Stimulated activated CD8-positive, alpha-beta memory T cell treated with anti-CD3 and anti-CD28 coated beads, Interleukin-12 subunit alpha, Interleukin-12 subunit beta, amount 100 ng/mL, for 24 hours (primary cell): ENCODE measurements around the gene PLCB2.

Experiments
- DNase-seq: peaks from one replicate; pipeline ENCODE4 v3.0.0-alpha.2; 2020; ENCODE audit errors: extremely low read depth

Gene PLCB2

DNA sequence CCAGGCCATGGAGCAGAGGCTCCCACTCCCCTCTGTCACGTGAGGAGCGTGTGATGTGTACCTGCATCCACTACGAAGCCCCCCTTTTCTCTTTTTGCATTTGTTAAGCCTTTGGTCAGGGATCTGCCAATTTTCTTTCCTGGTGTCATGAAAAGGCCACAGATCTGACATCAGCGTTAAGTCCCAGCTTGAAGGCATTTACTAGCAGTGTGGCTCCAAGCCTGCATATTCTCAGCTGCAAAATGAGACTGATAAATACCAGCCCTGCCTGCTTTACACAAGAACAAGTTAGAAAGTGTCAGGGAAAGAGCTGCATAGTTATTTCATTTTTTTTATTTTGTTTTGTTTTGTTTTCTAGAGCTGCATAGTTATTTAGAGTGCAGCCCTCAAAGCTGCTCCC lies 22.6 kb downstream of the PLCB2 start:
- DNase-seq: no peak

DNA sequence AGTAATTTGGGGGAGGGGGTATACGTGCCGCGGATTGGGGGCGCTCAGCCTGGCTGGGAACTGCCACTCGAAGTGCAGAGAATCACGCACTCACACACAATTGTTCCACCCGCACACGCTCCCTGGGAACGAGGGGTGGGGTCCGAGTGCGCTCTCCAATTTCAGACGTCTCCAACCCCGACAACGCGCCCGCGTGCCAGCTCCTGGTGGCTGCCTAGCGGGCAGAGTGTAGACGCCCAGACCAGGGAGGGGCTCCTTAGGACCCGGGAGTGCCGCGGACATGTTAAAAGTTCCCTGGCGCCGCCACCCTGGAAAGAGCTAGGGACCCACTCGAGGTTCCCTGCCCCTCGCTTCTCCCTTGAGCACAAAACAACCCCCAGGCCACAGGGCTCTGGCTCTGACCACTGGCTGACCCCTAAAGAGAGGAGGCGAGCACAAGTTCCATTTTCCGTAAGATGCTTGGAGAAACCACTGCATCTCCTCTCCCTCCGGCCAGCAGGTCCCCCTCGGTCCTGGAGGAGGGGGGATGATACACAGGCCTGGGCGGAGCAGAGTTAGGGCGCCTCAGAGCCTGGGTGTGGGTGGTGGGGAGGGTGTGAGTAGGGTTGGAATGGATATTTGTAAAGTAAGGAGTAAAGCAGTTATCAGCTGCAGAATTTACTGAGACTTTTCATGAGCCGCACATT lies 24.0 kb downstream of the PLCB2 start:
- no peak for DNase-seq

DNA sequence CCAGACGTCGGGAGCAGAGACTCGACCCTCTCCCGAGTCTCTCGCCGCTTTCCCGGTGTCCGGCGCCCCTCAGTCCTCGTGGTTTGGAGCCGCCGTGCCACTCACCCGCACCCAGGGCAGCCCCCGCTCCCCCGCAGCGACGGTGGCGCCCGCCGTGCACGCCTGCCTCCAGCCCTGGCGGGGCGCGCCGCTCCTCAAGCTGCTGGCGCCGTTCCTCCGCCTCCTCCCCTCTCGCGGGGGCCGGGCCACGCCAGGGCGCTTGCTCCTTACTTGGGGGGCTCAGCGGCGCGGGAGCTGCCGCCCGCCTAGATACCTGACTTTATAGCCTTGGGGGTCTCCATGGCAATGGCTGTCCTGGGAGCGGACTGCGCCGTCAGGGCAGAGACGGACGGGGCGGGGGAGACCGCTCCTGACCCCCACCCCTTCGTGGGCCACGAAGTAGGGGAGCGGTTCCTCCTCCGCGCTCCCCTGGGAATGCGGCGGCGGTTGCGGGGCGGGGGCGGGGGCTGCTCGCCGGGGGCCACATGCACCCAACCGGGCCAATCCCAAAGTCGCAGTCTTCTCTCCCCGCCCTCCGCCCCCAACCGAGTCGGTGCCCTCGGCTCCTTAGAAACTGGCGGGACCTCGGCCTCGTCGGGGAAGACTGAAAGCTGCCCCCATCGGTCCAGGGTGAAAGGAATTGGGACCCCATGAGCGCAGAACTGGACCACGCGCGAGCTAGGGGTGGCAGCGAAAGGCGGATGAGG lies 24.7 kb downstream of the PLCB2 start, which contains the start of gene ANKRD63:
ANKRD63 (minus strand) TSS at position 196 of the 746 bp plus-strand sequence. CDS start 478 bp downstream, outside the sequence.
- no peak for DNase-seq

DNA sequence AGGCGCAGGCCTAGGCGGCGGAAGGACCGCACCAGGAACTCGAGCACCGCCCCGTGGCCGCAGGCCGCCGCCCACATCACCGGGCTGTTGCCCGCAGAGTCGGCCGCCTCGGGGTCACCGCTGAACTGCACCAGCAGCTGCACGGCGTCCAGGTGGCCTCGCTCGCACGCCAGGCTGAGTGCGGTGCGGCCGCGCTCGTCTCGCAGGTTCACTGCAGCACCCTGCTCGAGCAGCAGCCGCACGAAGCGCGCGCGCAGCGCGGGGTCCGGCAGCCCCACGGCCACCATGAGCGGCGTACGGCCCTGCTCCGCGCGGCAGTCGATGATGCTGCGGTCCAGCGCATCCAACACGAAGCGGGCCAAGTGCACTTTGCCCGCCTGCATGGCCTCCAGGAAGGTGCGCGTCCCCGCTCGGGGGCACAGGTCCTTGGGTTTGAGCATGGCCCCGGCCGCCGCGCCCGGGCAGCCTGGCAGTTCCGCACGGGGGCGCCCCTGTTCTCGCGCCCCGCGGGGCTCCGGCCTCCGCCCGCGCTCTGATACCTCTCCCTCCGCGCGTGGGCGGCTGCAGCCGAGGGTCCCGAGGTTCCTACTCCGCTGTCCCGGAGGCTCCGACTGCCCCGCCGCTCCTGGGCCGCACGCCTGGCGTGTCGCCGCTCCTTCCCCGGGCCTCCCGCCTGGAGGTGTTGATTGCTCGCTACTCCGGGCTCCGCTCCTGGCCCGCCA lies 25.4 kb downstream of the PLCB2 start:
- no peak for DNase-seq

DNA sequence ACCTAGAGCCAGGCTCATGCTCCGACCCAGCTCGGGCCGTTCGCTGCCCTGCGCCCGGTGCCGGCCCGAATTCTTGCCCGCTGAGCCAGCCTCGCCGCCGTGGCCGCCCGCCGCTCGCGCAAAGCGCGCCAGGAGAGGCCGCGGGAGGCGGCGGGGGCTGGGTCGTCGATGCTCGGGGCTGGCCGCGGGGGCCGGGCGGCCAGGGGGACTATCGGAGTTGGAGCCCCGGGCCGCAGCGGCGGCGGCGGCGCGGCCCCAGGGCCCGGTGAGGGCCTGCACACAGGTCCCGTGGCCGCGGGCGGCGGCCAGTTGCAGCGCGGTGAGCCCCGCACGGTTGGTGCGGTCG lies 26.0 kb downstream of the PLCB2 start:
- no peak for DNase-seq

DNA sequence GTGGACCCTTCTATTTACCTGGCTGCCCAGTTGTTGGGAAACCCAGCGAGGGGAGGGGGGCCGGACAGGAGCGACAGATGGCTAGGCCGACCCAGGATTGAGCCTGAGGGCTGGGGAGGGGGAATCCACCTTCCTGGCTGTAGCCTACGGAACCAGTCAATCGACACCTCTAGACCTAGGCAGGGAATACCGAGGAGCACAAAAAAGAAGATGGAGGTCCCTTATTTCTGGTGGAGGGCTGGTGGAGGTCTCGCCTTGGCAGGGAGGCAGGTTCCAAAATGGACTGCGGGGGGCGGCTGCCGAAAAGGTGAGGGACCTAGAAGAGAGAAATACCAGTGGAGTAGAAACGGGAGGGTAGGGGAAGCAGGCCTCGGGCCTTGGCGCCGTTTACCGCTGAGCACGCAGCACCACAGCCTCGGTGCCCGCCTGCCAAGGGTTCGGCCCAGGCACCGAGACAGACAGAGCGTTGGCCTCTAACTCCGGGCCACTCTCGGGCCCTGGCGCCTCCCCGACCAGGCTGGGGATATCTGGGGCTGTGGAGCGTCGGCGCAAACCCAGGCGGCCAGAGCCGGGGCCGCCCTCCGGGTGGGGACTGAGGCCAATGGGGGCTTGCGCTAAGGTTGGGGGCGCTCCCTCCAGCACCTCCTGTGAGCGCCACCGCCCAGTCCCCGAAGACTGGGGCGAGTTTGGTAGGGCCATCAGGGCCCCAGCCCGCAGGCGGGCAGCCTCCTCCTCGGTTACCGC lies 26.5 kb downstream of the PLCB2 start:
- no peak for DNase-seq

DNA sequence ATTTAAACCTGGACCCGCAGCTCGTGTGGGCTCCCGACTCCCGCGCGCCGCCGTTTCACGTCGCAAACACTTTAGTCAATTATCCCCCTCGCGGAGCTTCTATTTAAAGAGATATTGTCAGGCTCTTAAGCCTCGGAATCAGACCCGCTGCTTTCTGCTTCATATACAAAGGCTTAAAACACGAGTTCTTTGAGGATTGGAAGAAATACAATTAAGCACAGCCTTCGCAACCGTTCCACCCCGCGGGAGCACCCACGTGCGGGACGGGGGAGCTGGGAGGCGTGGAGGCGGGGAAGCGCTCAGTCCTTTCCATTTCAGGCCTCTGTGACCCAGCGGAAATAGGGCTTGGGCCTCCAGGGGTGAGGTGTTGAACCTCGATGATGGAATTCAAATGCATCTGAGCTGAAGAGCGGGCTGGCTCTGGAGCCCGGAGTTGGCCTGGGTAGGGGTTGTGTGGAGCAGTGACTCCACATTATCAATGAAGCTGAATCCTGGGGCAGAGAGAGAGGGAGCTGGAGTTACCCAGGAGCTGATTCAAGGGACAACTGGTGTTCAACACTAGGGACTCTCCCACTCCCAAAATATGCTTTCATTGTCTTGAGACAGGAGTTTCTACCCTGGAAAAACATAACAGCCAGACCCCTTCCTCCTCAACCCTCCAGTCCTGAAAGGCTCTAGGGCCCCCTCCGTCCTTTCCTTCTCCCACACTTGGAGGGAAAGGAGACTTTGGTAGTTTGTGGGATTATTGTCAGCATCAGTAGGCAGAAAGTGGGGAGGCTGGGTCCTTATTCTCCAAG lies 27.3 kb downstream of the PLCB2 start:
- DNase-seq: no peak

DNA sequence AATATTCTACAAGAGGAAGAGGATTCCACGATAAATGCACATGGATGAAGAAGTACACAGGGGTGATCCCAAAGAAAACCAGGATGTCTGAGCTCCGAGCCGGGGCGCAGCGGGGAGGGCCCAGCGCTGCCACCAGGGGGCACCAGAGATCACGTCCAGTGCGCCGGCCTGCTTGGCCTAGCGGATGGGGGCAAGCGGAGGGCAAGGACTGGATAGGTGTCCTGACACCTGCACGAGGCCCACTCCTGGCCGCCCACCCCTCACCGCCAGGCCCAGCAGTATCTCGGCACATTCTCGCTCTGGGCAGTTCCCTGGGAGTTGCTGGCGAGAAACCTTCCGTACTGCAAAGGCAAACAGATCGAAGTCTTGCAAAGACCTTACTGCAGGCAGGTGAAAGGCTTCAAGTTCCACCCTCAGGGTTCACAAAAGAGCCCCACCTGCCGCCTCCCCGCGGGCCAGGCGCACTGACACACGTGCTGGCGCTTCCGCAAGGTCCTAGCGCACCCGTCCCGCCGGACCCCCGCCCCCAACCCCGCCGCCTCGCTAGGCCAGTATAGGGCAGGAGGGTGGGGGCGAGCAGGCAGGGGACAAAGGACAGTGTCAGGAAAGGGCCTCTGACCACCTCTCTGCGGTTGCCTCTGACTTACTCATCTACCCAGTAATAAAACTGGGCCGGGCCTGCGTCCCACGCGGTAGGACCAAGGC lies 28.1 kb downstream of the PLCB2 start:
- DNase-seq: no peak

DNA sequence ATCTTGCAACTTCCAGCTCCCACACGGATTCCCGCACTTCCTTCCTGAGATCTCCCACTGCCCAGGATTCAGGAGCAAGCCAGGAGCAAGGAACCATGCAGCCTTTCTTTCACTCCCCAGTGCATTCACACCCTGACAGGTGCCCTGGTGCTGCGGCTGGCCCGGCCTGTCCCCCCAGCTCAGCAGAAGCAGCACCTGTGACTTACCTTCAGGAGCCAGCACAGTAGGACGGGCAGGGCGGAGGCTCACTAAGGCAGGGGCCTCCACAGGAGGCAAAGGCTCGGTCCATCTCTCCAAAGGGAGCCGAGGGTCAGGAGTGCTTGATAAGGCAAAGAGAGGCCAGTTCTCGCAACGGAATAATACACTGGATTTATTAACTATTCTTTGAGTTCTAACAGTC lies 29.7 kb downstream of the PLCB2 start:
- DNase-seq: no peak

DNA sequence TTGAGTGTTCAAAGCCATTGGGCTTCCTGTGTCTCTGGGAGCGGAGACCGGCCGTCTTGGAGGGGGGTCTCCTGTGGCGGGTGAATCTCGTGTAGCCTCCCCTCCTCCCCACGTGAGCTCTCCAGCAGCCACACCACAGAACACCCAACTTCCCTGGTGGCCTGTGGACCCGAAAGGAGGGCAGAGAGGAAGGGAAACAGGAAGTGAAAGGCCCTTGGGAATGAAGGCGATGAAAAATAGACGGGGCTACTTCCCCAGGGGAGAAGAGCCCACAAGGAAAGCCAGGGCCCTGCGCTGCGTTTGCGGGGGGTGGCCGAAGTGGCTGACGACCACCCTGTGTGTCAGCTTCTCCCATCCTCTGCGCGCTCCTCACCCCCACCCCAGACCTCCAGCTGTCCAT lies 30.3 kb downstream of the PLCB2 start:
- no peak for DNase-seq

DNA sequence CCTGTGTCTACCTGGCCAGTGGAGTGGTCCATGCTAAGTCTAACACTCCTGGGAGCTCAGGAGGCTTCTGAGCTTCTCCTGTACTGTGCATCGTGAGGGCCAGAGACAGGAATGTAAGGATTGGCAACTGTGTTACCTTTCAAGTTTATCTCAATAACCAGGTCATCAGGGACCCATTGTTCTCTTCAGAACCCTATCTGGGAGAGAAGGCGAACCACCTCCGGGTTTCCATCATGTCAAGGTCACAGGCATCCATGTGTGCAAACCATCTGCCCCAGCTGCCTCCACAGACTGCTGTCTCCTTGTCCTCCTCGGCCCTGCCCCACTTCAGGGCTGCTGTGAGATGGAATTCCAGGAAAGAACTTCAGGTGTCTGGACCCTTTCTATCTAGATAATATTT lies 30.8 kb downstream of the PLCB2 start:
- no peak for DNase-seq

DNA sequence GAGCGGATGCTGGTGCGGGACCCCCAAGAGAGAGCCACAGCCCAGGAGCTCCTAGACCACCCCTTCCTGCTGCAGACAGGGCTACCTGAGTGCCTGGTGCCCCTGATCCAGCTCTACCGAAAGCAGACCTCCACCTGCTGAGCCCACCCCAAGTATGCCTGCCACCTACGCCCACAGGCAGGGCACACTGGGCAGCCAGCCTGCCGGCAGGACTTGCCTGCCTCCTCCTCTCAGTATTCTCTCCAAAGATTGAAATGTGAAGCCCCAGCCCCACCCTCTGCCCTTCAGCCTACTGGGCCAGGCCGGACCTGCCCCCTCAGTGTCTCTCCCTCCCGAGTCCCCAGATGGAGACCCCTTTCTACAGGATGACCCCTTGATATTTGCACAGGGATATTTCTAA lies 31.8 kb downstream of the PLCB2 start:
- DNase-seq: no peak

DNA sequence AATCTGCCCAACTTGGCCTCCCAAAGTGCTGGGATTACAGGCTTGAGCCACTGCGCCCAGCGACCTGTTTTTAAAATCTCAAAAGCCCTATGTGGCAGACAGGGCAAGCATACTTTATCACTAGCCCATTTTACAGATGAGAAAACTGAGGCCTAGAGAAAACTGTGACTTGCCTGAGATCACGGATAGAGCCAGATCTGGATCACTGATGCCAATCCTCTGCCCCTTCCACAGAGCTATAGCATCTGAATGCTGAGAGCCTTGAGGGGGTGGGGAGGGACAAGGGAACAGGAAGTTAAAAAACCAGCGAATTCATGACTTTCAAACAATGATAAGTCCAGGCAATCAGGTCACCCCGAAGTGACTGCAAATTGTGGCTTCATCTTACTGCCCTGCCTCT lies 32.2 kb downstream of the PLCB2 start:
- DNase-seq: no peak

DNA sequence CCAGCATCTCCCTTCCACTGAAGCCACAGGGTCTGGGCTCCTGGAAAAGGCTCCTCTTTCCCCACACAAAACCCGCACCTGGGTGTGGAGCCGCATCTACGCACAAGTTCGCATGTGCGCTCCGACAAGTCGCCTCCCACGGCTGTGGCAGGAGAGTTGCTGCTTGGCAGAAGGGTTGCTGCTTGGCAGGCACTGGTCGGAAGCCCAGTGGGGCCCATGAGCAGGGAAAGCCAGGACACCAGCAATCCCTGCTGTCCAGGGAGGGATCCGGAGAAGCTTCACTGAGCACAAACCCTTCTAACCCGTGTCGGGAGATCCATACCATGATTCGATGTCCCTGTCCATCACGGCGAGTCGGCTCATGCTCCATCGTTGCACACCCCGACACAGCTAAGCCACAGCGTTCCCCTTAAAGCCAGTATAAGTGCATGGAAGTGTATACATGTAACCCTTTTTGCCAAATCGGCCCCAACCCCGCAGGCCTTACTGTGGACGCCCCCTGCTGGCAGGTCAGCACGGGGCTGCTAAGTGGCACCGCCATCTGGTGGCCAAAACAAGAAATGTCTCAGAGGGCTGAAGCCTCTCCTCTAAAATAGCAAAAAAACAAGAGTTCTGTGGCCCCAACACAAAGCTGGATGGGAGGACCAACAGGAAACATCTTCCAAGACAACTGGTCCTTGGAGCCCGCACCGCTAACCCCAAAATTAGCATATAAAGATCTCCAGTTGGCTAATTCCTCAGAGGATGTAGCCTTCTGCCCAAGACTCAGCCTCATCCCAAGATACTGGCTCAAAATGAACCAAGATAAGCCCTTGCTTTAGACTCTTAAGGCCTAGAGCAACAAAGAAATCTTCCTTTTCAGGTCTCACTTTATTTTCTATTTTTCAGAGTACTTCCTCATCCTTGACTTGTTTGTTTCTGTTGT lies 33.1 kb downstream of the PLCB2 start:
- peak; percentile 59 for DNase-seq

DNA sequence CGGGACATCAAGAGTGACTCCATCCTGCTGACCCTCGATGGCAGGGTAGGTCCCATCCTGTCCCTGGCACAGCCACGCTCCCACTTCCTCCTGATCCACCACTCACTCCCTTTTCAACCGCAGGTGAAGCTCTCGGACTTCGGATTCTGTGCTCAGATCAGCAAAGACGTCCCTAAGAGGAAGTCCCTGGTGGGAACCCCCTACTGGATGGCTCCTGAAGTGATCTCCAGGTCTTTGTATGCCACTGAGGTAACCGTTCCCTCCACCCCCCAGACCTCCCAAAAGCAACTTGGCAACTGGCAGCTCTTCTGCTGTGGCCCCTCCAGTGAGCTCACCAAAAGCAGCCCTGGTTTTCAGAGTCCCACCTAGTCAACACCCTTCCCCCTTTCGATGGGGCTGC lies 34.3 kb downstream of the PLCB2 start:
- no peak for DNase-seq

DNA sequence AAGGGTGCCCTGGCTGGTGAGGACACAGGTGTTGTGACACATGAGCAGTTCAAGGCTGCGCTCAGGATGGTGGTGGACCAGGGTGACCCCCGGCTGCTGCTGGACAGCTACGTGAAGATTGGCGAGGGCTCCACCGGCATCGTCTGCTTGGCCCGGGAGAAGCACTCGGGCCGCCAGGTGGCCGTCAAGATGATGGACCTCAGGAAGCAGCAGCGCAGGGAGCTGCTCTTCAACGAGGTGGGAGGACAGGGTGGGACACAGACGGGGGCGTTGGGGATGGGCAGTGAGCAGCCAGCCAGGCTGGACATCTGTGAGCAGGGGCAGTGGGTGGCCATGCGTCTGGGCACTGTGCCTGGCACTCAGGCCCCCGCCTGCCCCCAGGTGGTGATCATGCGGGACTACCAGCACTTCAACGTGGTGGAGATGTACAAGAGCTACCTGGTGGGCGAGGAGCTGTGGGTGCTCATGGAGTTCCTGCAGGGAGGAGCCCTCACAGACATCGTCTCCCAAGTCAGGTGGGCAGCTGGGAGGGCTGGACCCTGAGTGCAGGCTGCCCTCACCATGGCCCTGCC lies 35.2 kb downstream of the PLCB2 start:
- no peak for DNase-seq

DNA sequence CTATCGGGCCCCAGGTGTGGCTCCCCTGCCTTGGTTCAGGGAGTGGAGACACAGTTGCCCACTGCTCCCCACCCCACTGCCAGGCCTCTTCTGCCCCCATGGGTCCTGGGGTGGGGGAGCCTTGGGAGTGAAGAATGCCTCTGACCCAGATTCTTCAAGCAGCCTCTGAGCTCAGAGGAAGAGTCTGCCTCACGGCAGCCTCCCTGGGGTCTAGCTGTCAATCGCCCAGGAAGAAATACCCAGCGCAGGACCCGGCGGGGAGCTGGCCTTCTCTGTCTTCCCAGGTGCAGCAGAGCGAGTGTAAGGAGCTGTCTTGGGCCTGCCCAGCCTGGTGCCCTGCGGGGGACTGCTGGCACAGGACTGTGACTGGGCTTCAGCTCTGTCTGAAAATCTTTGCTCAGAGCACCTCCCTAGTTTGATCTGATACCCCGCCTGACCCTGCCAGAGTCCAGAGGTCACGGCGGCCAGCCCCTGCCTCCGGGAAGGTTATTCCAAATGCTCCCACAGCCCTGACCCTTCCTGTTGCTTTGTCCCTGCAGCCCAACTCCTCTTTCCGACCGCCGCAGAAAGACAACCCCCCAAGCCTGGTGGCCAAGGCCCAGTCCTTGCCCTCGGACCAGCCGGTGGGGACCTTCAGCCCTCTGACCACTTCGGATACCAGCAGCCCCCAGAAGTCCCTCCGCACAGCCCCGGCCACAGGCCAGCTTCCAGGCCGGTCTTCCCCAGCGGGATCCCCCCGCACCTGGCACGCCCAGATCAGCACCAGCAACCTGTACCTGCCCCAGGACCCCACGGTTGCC lies 35.9 kb downstream of the PLCB2 start:
- DNase-seq: no peak

DNA sequence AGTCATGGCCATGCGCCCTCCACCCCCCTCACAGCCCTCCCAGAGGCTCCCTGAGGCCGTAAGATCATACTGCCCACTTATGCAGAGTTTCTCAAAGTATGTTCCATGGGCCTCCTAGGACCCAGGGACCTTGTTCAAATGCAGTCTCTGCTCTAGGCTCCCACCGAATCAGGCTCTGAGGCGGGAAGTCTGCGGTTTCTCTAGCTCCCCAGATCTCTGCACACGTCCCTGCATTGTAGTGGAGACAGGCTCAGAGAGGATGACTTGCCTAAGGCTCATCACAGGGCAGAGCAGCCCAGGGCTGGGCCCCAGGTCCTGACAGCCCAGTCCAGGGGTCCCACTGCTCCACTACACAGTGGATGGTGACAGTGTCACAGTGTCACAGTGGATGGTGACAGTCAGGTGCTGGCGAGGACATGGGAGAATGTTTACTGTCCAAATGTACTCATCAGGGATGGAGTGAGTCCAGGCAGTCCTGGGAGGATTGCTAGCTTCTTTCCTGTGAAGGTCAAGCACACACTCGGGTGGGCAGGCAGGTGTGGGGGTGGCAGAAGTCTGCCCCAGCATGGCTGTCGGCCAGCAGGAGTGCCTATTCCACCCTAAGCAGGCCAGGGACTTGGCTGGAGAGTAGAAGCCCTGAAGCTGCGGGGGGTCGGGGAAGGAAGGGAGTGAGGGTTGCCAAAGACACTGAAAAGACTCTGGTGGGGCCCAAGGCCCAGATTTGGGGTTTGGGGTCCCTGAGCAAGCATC lies 37.3 kb downstream of the PLCB2 start:
- DNase-seq: no peak
